ENCODE measurements around the gene NIM1K. TPM values are rescaled to one million over a fixed set of nuclear protein-coding genes. Genes with fewer than 3 reads are reported as not detected.

NIM1K gene
- total and polyA plus RNA-seq, 2 of the 13 experiments (the other 11 are each of a cell fraction or from before 2014, with no cell fraction given) = 0.04 TPM; not detected in 1

GRCh38 chr5:43204958-43205357 lies 12.9 kb downstream of the NIM1K start:
- Histone ChIP-seq H3K4me1 (ENCODE audit: insufficient read depth, low read length) (no peaks in the 10 kb centered on the region), H3K4me2 (ENCODE audit: low read depth, low read length) (no peak overlapping the region), H2AFZ (ENCODE audit: low read length) (no peak overlapping the region), H3K36me3 (replicated peaks in 1 of 2; ENCODE audit: control insufficient read depth in 1 of 2, insufficient read depth in 2 of 2, low read length in 2 of 2) (no peaks in the 10 kb centered on the region), H3K79me2 (ENCODE audit: insufficient read depth, low read length) (no peaks in the 10 kb centered on the region), H3K27me3 (ENCODE audit: control insufficient read depth in 1 of 2, insufficient read depth in 2 of 2, low read length in 2 of 2) (no peaks in the 10 kb centered on the region; a peak in 1 of 5 replicates), H3K27ac (ENCODE audit: extremely low read length, insufficient read depth, low read length) (no peak overlapping the region), H4K20me1 (ENCODE audit: insufficient read depth, low read length) (no peaks in the 10 kb centered on the region), H3K9me3 (ENCODE audit: low read length) (no peaks in the 10 kb centered on the region), H3K4me3 (replicated peaks in 1 of 3; ENCODE audit: insufficient read depth in 1 of 3, low read depth in 2 of 3, low read length in 3 of 3) (no peak overlapping the region), H3K9ac (ENCODE audit: insufficient read depth, low read depth, low read length) (no peak overlapping the region)
- peak; percentile 77 for ATAC-seq
- CTCF ChIA-PET (ENCODE audit: low intra/inter-chr PET ratio, low total read pairs) = no interaction called here
- in situ Hi-C loops (cut with HindIII; ENCODE audit: extremely low pct_ligation_motif_present, low pct_unique_long_range_greater_than_20kb) (no loop called here), intact Hi-C loops (cut with micrococcal nuclease; ENCODE audit: unreplicated experiment) (no loop called here)
- DNase-seq (ENCODE audit: low spot score) = no peak
- no peak for FAIRE-seq
- 6% methylated on average over 2 of the region's 2 CpGs for WGBS (ENCODE audit: low lambda C conversion rate)
- TF ChIP-seq NFIB (CRISPR knock-in tag; IDR thresholded peaks at IDR 0.05; ENCODE audit: borderline replicate concordance) (no peak), CTCF (CRISPR knock-in tag; IDR thresholded peaks at IDR 0.05) (0 out of 2 replicates have a peak, but pooled peaks have one; percentile 18)
- BruUV-seq (replicated peaks) = no TSS peak
- POLR2A ChIA-PET = no interaction called here

- DNase-seq (ENCODE audit: low spot score) = no peak
- H3K4me1 ChIP-seq (ENCODE audit: insufficient read depth, low read length) = no peaks in the 10 kb centered on the region
- no peak overlapping the region for H3K27ac ChIP-seq (ENCODE audit: extremely low read length, insufficient read depth, low read length)
- no peak overlapping the region for H2AFZ ChIP-seq (ENCODE audit: low read length)
- no peaks in the 10 kb centered on the region for H3K36me3 ChIP-seq (replicated peaks in 1 of 2; ENCODE audit: control insufficient read depth in 1 of 2, insufficient read depth in 2 of 2, low read length in 2 of 2)
- no peaks in the 10 kb centered on the region for H3K79me2 ChIP-seq (ENCODE audit: insufficient read depth, low read length)
- no TSS peak for BruUV-seq (replicated peaks)
- FAIRE-seq = no peak
- CTCF ChIA-PET (ENCODE audit: low intra/inter-chr PET ratio, low total read pairs) = no interaction called here
- H3K4me3 ChIP-seq (replicated peaks in 1 of 3; ENCODE audit: insufficient read depth in 1 of 3, low read depth in 2 of 3, low read length in 3 of 3) = no peak overlapping the region
- H4K20me1 ChIP-seq (ENCODE audit: insufficient read depth, low read length) = no peaks in the 10 kb centered on the region
- H3K4me2 ChIP-seq (ENCODE audit: low read depth, low read length) = no peak overlapping the region
- TF ChIP-seq KDM5B (CRISPR knock-in tag; IDR thresholded peaks at IDR 0.05; ENCODE audit: borderline replicate concordance) (no peak), ZNF83 (CRISPR knock-in tag; IDR thresholded peaks at IDR 0.05; ENCODE audit: borderline replicate concordance) (no peak), NR3C1 (CRISPR knock-in tag; IDR thresholded peaks at IDR 0.05) (no peak), ZBTB14 (CRISPR knock-in tag; IDR thresholded peaks at IDR 0.05) (no peak)
- TF ChIP-seq, protein P1, sequence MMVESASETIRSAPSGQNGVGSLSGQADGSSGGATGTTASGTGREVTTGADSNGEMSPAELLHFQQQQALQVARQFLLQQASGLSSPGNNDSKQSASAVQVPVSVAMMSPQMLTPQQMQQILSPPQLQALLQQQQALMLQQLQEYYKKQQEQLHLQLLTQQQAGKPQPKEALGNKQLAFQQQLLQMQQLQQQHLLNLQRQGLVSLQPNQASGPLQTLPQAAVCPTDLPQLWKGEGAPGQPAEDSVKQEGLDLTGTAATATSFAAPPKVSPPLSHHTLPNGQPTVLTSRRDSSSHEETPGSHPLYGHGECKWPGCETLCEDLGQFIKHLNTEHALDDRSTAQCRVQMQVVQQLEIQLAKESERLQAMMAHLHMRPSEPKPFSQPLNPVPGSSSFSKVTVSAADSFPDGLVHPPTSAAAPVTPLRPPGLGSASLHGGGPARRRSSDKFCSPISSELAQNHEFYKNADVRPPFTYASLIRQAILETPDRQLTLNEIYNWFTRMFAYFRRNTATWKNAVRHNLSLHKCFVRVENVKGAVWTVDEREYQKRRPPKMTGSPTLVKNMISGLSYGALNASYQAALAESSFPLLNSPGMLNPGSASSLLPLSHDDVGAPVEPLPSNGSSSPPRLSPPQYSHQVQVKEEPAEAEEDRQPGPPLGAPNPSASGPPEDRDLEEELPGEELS (CRISPR knock-in tag; IDR thresholded peaks at IDR 0.05) = no peak
- POLR2A ChIA-PET = no interaction called here
- peaks cover 0 to 4% of the 10 kb centered on the region in 2 experiments; a peak in 2 of 5 replicates for H3K27me3 ChIP-seq (ENCODE audit: control insufficient read depth in 1 of 2, insufficient read depth in 2 of 2, low read length in 2 of 2)
- 31% methylated on average over 4 of the region's 4 CpGs for WGBS (ENCODE audit: low lambda C conversion rate)
- no peak overlapping the region for H3K9ac ChIP-seq (ENCODE audit: insufficient read depth, low read depth, low read length)
- H3K9me3 ChIP-seq (ENCODE audit: low read length) = no peaks in the 10 kb centered on the region
- in situ Hi-C loops (cut with HindIII; ENCODE audit: extremely low pct_ligation_motif_present, low pct_unique_long_range_greater_than_20kb) (no loop called here), intact Hi-C loops (cut with micrococcal nuclease; ENCODE audit: unreplicated experiment) (no loop called here)
- ATAC-seq = no peak
Observed at GRCh38 chr5:43207601-43208000, 15.6 kb downstream of the NIM1K start.
